Measurements from ENCODE around the gene CRYAB. TPM values are rescaled to one million over a fixed set of nuclear protein-coding genes. Genes with fewer than 3 reads are reported as not detected.
"Not testable (repeated sequence)": the region's sequence is repeated elsewhere in the genome, so short reads cannot be mapped to it uniquely, and the experiment has no call there.

Gene CRYAB
- total RNA-seq, 2 experiments from 2014 or later, result not detected

GRCh38 chr11:111913997-111914396 lies 2.4 kb upstream of the CRYAB start:
- CTCF ChIA-PET, result interaction anchor here (1.0 to 2.2 kb wide), 4 partner anchors 13 to 32 kb away, joined by 3 to 8 read pairs (median 3); no protein-coding TSS in a partner anchor

GRCh38 chr11:111913031-111913861 lies 1.7 kb upstream of the CRYAB start:
- CTCF ChIA-PET, result interaction anchor here (0.6 to 1.3 kb wide), 4 partner anchors 14 to 163 kb away, joined by 3 read pairs; no protein-coding TSS in a partner anchor
- no peak for DNase-seq
- POLR2A ChIA-PET, result no interaction called here
- H3K4me1 Mint-ChIP-seq, result no peaks in the 10 kb centered on the region
- H3K4me3 Mint-ChIP-seq, result no peak overlapping the region
- H3K27ac Mint-ChIP-seq, result no peak overlapping the region
- no peaks in the 10 kb centered on the region for H3K36me3 Mint-ChIP-seq (ENCODE audit: low read depth)
- H3K27me3 Mint-ChIP-seq, result peaks cover 47% of the 10 kb centered on the region
- no peaks in the 10 kb centered on the region for H3K9me3 Mint-ChIP-seq

More at GRCh38 chr11:111913997-111914396, 2.4 kb upstream of the CRYAB start:
- Mint-ChIP-seq H3K36me3 (ENCODE audit: low read depth) (no peaks in the 10 kb centered on the region), H3K27ac (no peak overlapping the region), H3K27me3 (peaks cover 47% of the 10 kb centered on the region), H3K4me3 (no peak overlapping the region), H3K4me1 (no peaks in the 10 kb centered on the region), H3K9me3 (no peaks in the 10 kb centered on the region)
- DNase-seq, result no peak
- POLR2A ChIA-PET, result no interaction called here

- Mint-ChIP-seq H3K4me1 (no peaks in the 10 kb centered on the region), H3K4me3 (no peak within 1 kb of the TSS), H3K27me3 (peaks cover 47% of the 10 kb centered on the region), H3K9me3 (no peaks in the 10 kb centered on the region), H3K36me3 (ENCODE audit: low read depth) (no peaks in the 10 kb centered on the region), H3K27ac (no peak within 1 kb of the TSS)
- ChIA-PET CTCF (no interaction called here), POLR2A (no interaction called here)
- DNase-seq, result no peak
Measured at GRCh38 chr11:111912535-111912934, 965 bp upstream of the CRYAB start, which contains the start of gene HSPB2. Gene HSPB2 (plus strand): TSS chr11:111912734. CDS start chr11:111912830, 96 bp downstream.

- no peak for DNase-seq
- CTCF ChIA-PET, result interaction anchor here (1.0 to 1.6 kb wide), 2 partner anchors 13 to 18 kb away, joined by 3 to 5 read pairs; no protein-coding TSS in a partner anchor
- no peaks in the 10 kb centered on the region for H3K36me3 Mint-ChIP-seq (ENCODE audit: low read depth)
- H3K9me3 Mint-ChIP-seq, result no peaks in the 10 kb centered on the region
- H3K27ac Mint-ChIP-seq, result no peak overlapping the region
- H3K27me3 Mint-ChIP-seq, result peaks cover 42% of the 10 kb centered on the region
- POLR2A ChIA-PET, result no interaction called here
- H3K4me1 Mint-ChIP-seq, result no peaks in the 10 kb centered on the region
- H3K4me3 Mint-ChIP-seq, result no peak overlapping the region
Measured at GRCh38 chr11:111910676-111911562, 651 bp downstream of the CRYAB start.

GRCh38 chr11:111909378-111909777 lies 2.2 kb downstream of the CRYAB start:
- H3K36me3 Mint-ChIP-seq (ENCODE audit: low read depth), result no peaks in the 10 kb centered on the region
- no peak for DNase-seq
- POLR2A ChIA-PET, result no interaction called here
- CTCF ChIA-PET, result interaction anchor here (0.7 kb wide), 1 partner anchor 75 kb away, joined by 3 read pairs; no protein-coding TSS in a partner anchor
- no peaks in the 10 kb centered on the region for H3K9me3 Mint-ChIP-seq
- no peaks in the 10 kb centered on the region for H3K4me1 Mint-ChIP-seq
- H3K27ac Mint-ChIP-seq, result no peak overlapping the region
- H3K4me3 Mint-ChIP-seq, result no peak overlapping the region
- H3K27me3 Mint-ChIP-seq, result peaks cover 32% of the 10 kb centered on the region

GRCh38 chr11:111908639-111909305 lies 2.8 kb downstream of the CRYAB start:
- H3K4me1 Mint-ChIP-seq, result no peaks in the 10 kb centered on the region
- no peak overlapping the region for H3K27ac Mint-ChIP-seq
- H3K27me3 Mint-ChIP-seq, result peaks cover 28% of the 10 kb centered on the region
- CTCF ChIA-PET, result no interaction called here
- no peaks in the 10 kb centered on the region for H3K36me3 Mint-ChIP-seq (ENCODE audit: low read depth)
- H3K4me3 Mint-ChIP-seq, result no peak overlapping the region
- no peaks in the 10 kb centered on the region for H3K9me3 Mint-ChIP-seq
- DNase-seq, result no peak
- POLR2A ChIA-PET, result no interaction called here

GRCh38 chr11:111906680-111907079 lies 4.9 kb downstream of the CRYAB start:
- POLR2A ChIA-PET, result no interaction called here
- H3K9me3 Mint-ChIP-seq, result no peaks in the 10 kb centered on the region
- peaks cover 19% of the 10 kb centered on the region for H3K27me3 Mint-ChIP-seq

GRCh38 chr11:111905411-111905810 lies 6.2 kb downstream of the CRYAB start:
- Mint-ChIP-seq H3K4me3 (no peak overlapping the region), H3K36me3 (ENCODE audit: low read depth) (no peaks in the 10 kb centered on the region), H3K4me1 (no peaks in the 10 kb centered on the region), H3K27ac (no peak overlapping the region), H3K27me3 (peaks cover 9% of the 10 kb centered on the region), H3K9me3 (no peaks in the 10 kb centered on the region)
- DNase-seq, result no peak
- ChIA-PET CTCF (no interaction called here), POLR2A (no interaction called here)

More at GRCh38 chr11:111906680-111907079, 4.9 kb downstream of the CRYAB start:
- Mint-ChIP-seq H3K27ac (no peak overlapping the region), H3K36me3 (ENCODE audit: low read depth) (no peaks in the 10 kb centered on the region), H3K4me1 (no peaks in the 10 kb centered on the region), H3K4me3 (no peak overlapping the region)
- CTCF ChIA-PET, result no interaction called here
- DNase-seq, result no peak

- no peaks in the 10 kb centered on the region for H3K9me3 Mint-ChIP-seq
- H3K4me1 Mint-ChIP-seq, result no peaks in the 10 kb centered on the region
- no peak overlapping the region for H3K4me3 Mint-ChIP-seq
- POLR2A ChIA-PET, result no interaction called here
- no peaks in the 10 kb centered on the region for H3K36me3 Mint-ChIP-seq (ENCODE audit: low read depth)
- no peak overlapping the region for H3K27ac Mint-ChIP-seq
- no peak for DNase-seq
- CTCF ChIA-PET, result interaction anchor here (0.8 to 1.5 kb wide), 4 partner anchors 10 to 43 kb away, joined by 3 to 4 read pairs (median 3); partner anchors contain the start of gene ALG9
- H3K27me3 Mint-ChIP-seq, result no peaks in the 10 kb centered on the region
Measured at GRCh38 chr11:111886844-111887243, 24.7 kb downstream of the CRYAB start.

- no peaks in the 10 kb centered on the region for H3K36me3 Mint-ChIP-seq (ENCODE audit: low read depth)
- ChIA-PET CTCF (interaction anchor here (1.1 to 1.3 kb wide), 3 partner anchors 9 to 15 kb away, joined by 3 read pairs; partner anchors contain the start of gene ALG9), POLR2A (no interaction called here)
- H3K27ac Mint-ChIP-seq, result no peak overlapping the region
- no peaks in the 10 kb centered on the region for H3K27me3 Mint-ChIP-seq
- H3K9me3 Mint-ChIP-seq, result no peaks in the 10 kb centered on the region
- no peaks in the 10 kb centered on the region for H3K4me1 Mint-ChIP-seq
- H3K4me3 Mint-ChIP-seq, result no peak overlapping the region
- DNase-seq, result no peak
Measured at GRCh38 chr11:111886032-111886431, 25.5 kb downstream of the CRYAB start.

- H3K36me3 Mint-ChIP-seq (ENCODE audit: low read depth); H3K4me1 Mint-ChIP-seq; DNase-seq; H3K9me3 Mint-ChIP-seq; H3K27me3 Mint-ChIP-seq; H3K27ac Mint-ChIP-seq; H3K4me3 Mint-ChIP-seq: not testable (repeated sequence)
- CTCF ChIA-PET, result interaction anchor here (0.7 to 1.2 kb wide), 2 partner anchors 16 to 21 kb away, joined by 3 read pairs; no protein-coding TSS in a partner anchor
- POLR2A ChIA-PET, result interaction anchor here (0.6 kb wide), 1 partner anchor 1455 kb away, joined by 4 read pairs; no protein-coding TSS in a partner anchor
Measured at GRCh38 chr11:111885053-111885452, 26.5 kb downstream of the CRYAB start.

GRCh38 chr11:111882202-111882601 lies 29.4 kb downstream of the CRYAB start:
- Mint-ChIP-seq H3K27ac (no peak overlapping the region), H3K4me3 (no peak overlapping the region), H3K36me3 (ENCODE audit: low read depth) (peaks cover 4% of the 10 kb centered on the region), H3K27me3 (no peaks in the 10 kb centered on the region), H3K9me3 (no peaks in the 10 kb centered on the region), H3K4me1 (peaks cover 15% of the 10 kb centered on the region)
- CTCF ChIA-PET, result interaction anchor here (1.0 to 3.6 kb wide), 3 partner anchors 11 to 46 kb away, joined by 3 to 15 read pairs (median 6); partner anchors contain the start of gene ALG9
- POLR2A ChIA-PET, result no interaction called here
- DNase-seq, result no peak

Data from activated CD4-positive, alpha-beta T cell treated with anti-CD3 and anti-CD28 coated beads, Interleukin-2, amount 10 ng/mL, durations not matched to agents 7 days and 5 days (primary cell).